ENCODE results near the gene TTC28.

- TF ChIP-seq POLR2A (IDR thresholded peaks at IDR 0.05) (no peak), CTCF (IDR thresholded peaks at IDR 0.05) (no peak)
These were observed 699.1 kb downstream of the TTC28 start for GRCh38 chr22:27980424-27981148.

Data from heart left ventricle (tissue), 13 donors.